Stimulated activated CD8-positive, alpha-beta memory T cell treated with anti-CD3 and anti-CD28 coated beads, Interleukin-2, amount 100 ng/mL, for 48 hours (primary cell): ENCODE results near the gene METTL15.
"Not testable (repeated sequence)": the region's sequence is repeated elsewhere in the genome, so short reads cannot be mapped to it uniquely, and the experiment has no call there.

Source experiments
- DNase-seq, 2 donors: peaks; one replicate each; pipeline ENCODE4 v3.0.0-alpha.2; 2020; ENCODE audit warnings: low read depth in 2 of 2

Gene METTL15

GRCh38 chr11:28110108-28110820, 2.1 kb downstream of the METTL15 start:
- DNase-seq = peak; percentile 38 to 51

- DNase-seq = no peak
Observed at GRCh38 chr11:28110821-28111200, 2.6 kb downstream of the METTL15 start.

- DNase-seq = no peak
Observed at GRCh38 chr11:28114116-28114515, 5.9 kb downstream of the METTL15 start.

GRCh38 chr11:28114731-28115130, 6.5 kb downstream of the METTL15 start:
- no peak for DNase-seq

- no peak for DNase-seq
Observed at GRCh38 chr11:28117712-28118111, 9.5 kb downstream of the METTL15 start.

- DNase-seq = no peak
Observed at GRCh38 chr11:28123151-28123581, 15.0 kb downstream of the METTL15 start.

- DNase-seq = no peak
Observed at GRCh38 chr11:28132548-28132947, 24.4 kb downstream of the METTL15 start.

GRCh38 chr11:28133146-28133545, 25.0 kb downstream of the METTL15 start:
- DNase-seq = no peak

GRCh38 chr11:28136157-28136556, 28.0 kb downstream of the METTL15 start:
- not testable (repeated sequence) for DNase-seq

GRCh38 chr11:28137366-28137765, 29.2 kb downstream of the METTL15 start:
- DNase-seq = no peak

GRCh38 chr11:28137832-28138231, 29.6 kb downstream of the METTL15 start:
- DNase-seq = no peak

- DNase-seq = no peak
Observed at GRCh38 chr11:28139841-28140415, 31.7 kb downstream of the METTL15 start.

- DNase-seq = no peak
Observed at GRCh38 chr11:28140689-28141455, 32.7 kb downstream of the METTL15 start.

- DNase-seq = no peak
Observed at GRCh38 chr11:28142724-28143123, 34.5 kb downstream of the METTL15 start.

- DNase-seq = no peak
Observed at GRCh38 chr11:28144808-28145207, 36.6 kb downstream of the METTL15 start.

- no peak for DNase-seq
Observed at GRCh38 chr11:28146123-28146751, 38.0 kb downstream of the METTL15 start.

GRCh38 chr11:28152743-28153142, 44.6 kb downstream of the METTL15 start:
- DNase-seq = no peak

- no peak for DNase-seq
Observed at GRCh38 chr11:28153586-28153985, 45.4 kb downstream of the METTL15 start.

- no peak for DNase-seq
Observed at GRCh38 chr11:28168718-28169117, 60.5 kb downstream of the METTL15 start.

GRCh38 chr11:28169816-28170215, 61.6 kb downstream of the METTL15 start:
- no peak for DNase-seq

- DNase-seq = no peak
Observed at GRCh38 chr11:28170759-28171158, 62.6 kb downstream of the METTL15 start.

GRCh38 chr11:28176351-28176750, 68.2 kb downstream of the METTL15 start:
- no peak for DNase-seq
